ENCODE measurements around the gene KIRREL3.

DNA sequence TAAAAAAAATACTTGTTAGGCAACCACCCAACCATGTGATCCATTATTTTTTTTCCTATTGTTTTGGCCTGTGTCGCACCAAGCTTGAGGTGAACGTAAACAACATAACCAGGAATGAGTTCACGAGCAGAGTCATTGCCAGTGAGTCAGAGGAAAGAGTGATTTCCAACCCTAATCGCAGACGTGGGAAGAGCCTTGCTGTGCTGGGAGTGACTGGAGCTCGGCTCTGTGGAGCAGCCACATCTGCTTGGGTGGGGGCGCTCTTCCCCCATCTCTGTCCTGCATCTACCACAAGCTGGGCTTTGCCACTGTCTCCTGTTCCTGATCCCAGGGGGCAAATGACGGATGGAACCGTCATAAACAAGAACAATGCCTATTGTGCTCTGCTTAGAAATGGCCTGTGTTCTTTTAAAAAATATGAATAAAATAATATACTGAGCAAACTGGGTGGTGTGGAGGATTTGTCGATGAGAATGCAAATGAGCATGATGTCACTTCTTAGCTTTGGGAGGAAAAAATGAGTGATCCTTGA, 210.0 kb downstream of the KIRREL3 start:
- TF ChIP-seq, protein P1, sequence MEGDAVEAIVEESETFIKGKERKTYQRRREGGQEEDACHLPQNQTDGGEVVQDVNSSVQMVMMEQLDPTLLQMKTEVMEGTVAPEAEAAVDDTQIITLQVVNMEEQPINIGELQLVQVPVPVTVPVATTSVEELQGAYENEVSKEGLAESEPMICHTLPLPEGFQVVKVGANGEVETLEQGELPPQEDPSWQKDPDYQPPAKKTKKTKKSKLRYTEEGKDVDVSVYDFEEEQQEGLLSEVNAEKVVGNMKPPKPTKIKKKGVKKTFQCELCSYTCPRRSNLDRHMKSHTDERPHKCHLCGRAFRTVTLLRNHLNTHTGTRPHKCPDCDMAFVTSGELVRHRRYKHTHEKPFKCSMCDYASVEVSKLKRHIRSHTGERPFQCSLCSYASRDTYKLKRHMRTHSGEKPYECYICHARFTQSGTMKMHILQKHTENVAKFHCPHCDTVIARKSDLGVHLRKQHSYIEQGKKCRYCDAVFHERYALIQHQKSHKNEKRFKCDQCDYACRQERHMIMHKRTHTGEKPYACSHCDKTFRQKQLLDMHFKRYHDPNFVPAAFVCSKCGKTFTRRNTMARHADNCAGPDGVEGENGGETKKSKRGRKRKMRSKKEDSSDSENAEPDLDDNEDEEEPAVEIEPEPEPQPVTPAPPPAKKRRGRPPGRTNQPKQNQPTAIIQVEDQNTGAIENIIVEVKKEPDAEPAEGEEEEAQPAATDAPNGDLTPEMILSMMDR (IDR thresholded peaks at IDR 0.05), result no peak
- TF ChIP-seq POLR2A (IDR thresholded peaks at IDR 0.05), result no peak
- no peak for TF ChIP-seq EP300 (IDR thresholded peaks at IDR 0.05)

Data from ovary (tissue), 3 donors.